ENCODE results near the gene NDFIP2.
"Not testable (repeated sequence)": the region's sequence is repeated elsewhere in the genome, so short reads cannot be mapped to it uniquely, and the experiment has no call there.

The NDFIP2 gene

GRCh38 chr13:79530270-79530669, 49.3 kb downstream of the NDFIP2 start:
- in situ Hi-C loops (cut with MboI; ENCODE audit: low sequenced_read_pairs): no loop called here

GRCh38 chr13:79531542-79532254, 50.7 kb downstream of the NDFIP2 start:
- in situ Hi-C loops (cut with MboI; ENCODE audit: low sequenced_read_pairs): no loop called here

- in situ Hi-C loops (cut with MboI; ENCODE audit: low sequenced_read_pairs): no loop called here
Observed at GRCh38 chr13:79532576-79532975, 51.6 kb downstream of the NDFIP2 start.

GRCh38 chr13:79533781-79534400, 52.9 kb downstream of the NDFIP2 start:
- in situ Hi-C loops (cut with MboI; ENCODE audit: low sequenced_read_pairs): no loop called here

- in situ Hi-C loops (cut with MboI; ENCODE audit: low sequenced_read_pairs): no loop called here
Observed at GRCh38 chr13:79534596-79534995, 53.6 kb downstream of the NDFIP2 start.

- in situ Hi-C loops (cut with MboI; ENCODE audit: low sequenced_read_pairs): no loop called here
Observed at GRCh38 chr13:79538757-79539156, 57.8 kb downstream of the NDFIP2 start.

GRCh38 chr13:79540504-79540903, 59.5 kb downstream of the NDFIP2 start:
- in situ Hi-C loops (cut with MboI; ENCODE audit: low sequenced_read_pairs): loop anchor here (5.0 kb wide), 1 partner anchor 113 kb away; no protein-coding TSS in a partner anchor

GRCh38 chr13:79541426-79542049, 60.6 kb downstream of the NDFIP2 start:
- in situ Hi-C loops (cut with MboI; ENCODE audit: low sequenced_read_pairs): loop anchor here (5.0 kb wide), 1 partner anchor 114 kb away; no protein-coding TSS in a partner anchor

- in situ Hi-C loops (cut with MboI; ENCODE audit: low sequenced_read_pairs): loop anchor here (5.0 kb wide), 1 partner anchor 117 kb away; no protein-coding TSS in a partner anchor
Observed at GRCh38 chr13:79543883-79544282, 62.9 kb downstream of the NDFIP2 start.

- in situ Hi-C loops (cut with MboI; ENCODE audit: low sequenced_read_pairs): no loop called here
Observed at GRCh38 chr13:79547211-79548195, 66.5 kb downstream of the NDFIP2 start.

- in situ Hi-C loops (cut with MboI; ENCODE audit: low sequenced_read_pairs): no loop called here
Observed at GRCh38 chr13:79548902-79549301, 67.9 kb downstream of the NDFIP2 start.

GRCh38 chr13:79549355-79550106, 68.6 kb downstream of the NDFIP2 start:
- in situ Hi-C loops (cut with MboI; ENCODE audit: low sequenced_read_pairs): no loop called here

GRCh38 chr13:79557666-79558065, 76.7 kb downstream of the NDFIP2 start:
- in situ Hi-C loops (cut with MboI; ENCODE audit: low sequenced_read_pairs): no loop called here

- in situ Hi-C loops (cut with MboI; ENCODE audit: low sequenced_read_pairs): no loop called here
Observed at GRCh38 chr13:79560954-79561353, 80.0 kb downstream of the NDFIP2 start.

- in situ Hi-C loops (cut with MboI; ENCODE audit: low sequenced_read_pairs): no loop called here
Observed at GRCh38 chr13:79562557-79562956, 81.6 kb downstream of the NDFIP2 start.

- in situ Hi-C loops (cut with MboI; ENCODE audit: low sequenced_read_pairs): no loop called here
Observed at GRCh38 chr13:79566118-79566517, 85.2 kb downstream of the NDFIP2 start.

- in situ Hi-C loops (cut with MboI; ENCODE audit: low sequenced_read_pairs): no loop called here
Observed at GRCh38 chr13:79571147-79571546, 90.2 kb downstream of the NDFIP2 start.

- in situ Hi-C loops (cut with MboI; ENCODE audit: low sequenced_read_pairs): not testable (repeated sequence)
Observed at GRCh38 chr13:79573892-79574291, 92.9 kb downstream of the NDFIP2 start.

- in situ Hi-C loops (cut with MboI; ENCODE audit: low sequenced_read_pairs): no loop called here
Observed at GRCh38 chr13:79581870-79582315, 100.9 kb downstream of the NDFIP2 start.

GRCh38 chr13:79582896-79583295, 101.9 kb downstream of the NDFIP2 start:
- in situ Hi-C loops (cut with MboI; ENCODE audit: low sequenced_read_pairs): no loop called here

All from HL-60/S4 treated with phorbol 12-myristate 13-acetate at 8.2 ng/mL for 4 days and 3 days (cell line).